GM21723 (cell line): ENCODE measurements around the gene CLEC18B.
A peak's percentile ranks its signal among the peaks of the same experiment; 100 is the strongest.
"Not testable (repeated sequence)": the region's sequence is repeated elsewhere in the genome, so short reads cannot be mapped to it uniquely, and the experiment has no call there.

Source experiments
- ATAC-seq: cut with Tn5 transposase; IDR thresholded peaks from one replicate; pipeline ENCODE4 v1.9.1; 2021; ENCODE audit warnings: mild to moderate bottlenecking, moderate library complexity; ENCODE audit not compliant: unreplicated experiment

Gene CLEC18B

GRCh38 chr16:74407362-74407705 is 13.9 kb downstream of the CLEC18B start:
- not testable (repeated sequence) for ATAC-seq

- not testable (repeated sequence) for ATAC-seq
These were observed 14.5 kb downstream of the CLEC18B start for GRCh38 chr16:74406600-74407361.

GRCh38 chr16:74404148-74404933 is 16.9 kb downstream of the CLEC18B start:
- not testable (repeated sequence) for ATAC-seq

- ATAC-seq, result not testable (repeated sequence)
These were observed 21.0 kb downstream of the CLEC18B start for GRCh38 chr16:74400238-74400637.

GRCh38 chr16:74398212-74398895 is 22.9 kb downstream of the CLEC18B start:
- ATAC-seq, result not testable (repeated sequence)

GRCh38 chr16:74396521-74397017 is 24.7 kb downstream of the CLEC18B start:
- ATAC-seq, result not testable (repeated sequence)

GRCh38 chr16:74394604-74395003 is 26.7 kb downstream of the CLEC18B start:
- not testable (repeated sequence) for ATAC-seq

GRCh38 chr16:74394131-74394530 is 27.1 kb downstream of the CLEC18B start:
- not testable (repeated sequence) for ATAC-seq

GRCh38 chr16:74391454-74392050 is 29.7 kb downstream of the CLEC18B start:
- not testable (repeated sequence) for ATAC-seq

- not testable (repeated sequence) for ATAC-seq
These were observed 38.8 kb downstream of the CLEC18B start for GRCh38 chr16:74382339-74383034.

GRCh38 chr16:74373847-74374184 is 47.5 kb downstream of the CLEC18B start:
- not testable (repeated sequence) for ATAC-seq

- no peak for ATAC-seq
These were observed 48.1 kb downstream of the CLEC18B start for GRCh38 chr16:74372953-74373846.

GRCh38 chr16:74372369-74372768 is 48.9 kb downstream of the CLEC18B start:
- no peak for ATAC-seq

- not testable (repeated sequence) for ATAC-seq
These were observed 50.7 kb downstream of the CLEC18B start for GRCh38 chr16:74370338-74371135.

GRCh38 chr16:74368002-74368911 is 53.0 kb downstream of the CLEC18B start:
- ATAC-seq, result peak; percentile 95

GRCh38 chr16:74367469-74368001 is 53.7 kb downstream of the CLEC18B start:
- ATAC-seq, result peak; percentile 49
